PFSK-1 (cell line): Measurements from ENCODE around the gene CDC25A.

Experiments used
- POLR2AphosphoS5 ChIP-seq: IDR thresholded peaks from 2 replicates; pipeline ENCODE4 v1.6.1; 2012; ENCODE audit warnings: low read depth, mild to moderate bottlenecking, control low read depth, low read length, moderate library complexity
- REST ChIP-seq, 2 experiments: IDR thresholded peaks; 2 replicates each; pipeline versions ENCODE4 v1.6.1 to v1.8.0; 2011 to 2012; ENCODE audit warnings: low read depth in 2 of 2, low read length in 2 of 2, control low read depth in 1 of 2, inconsistent platforms in 1 of 2, mild to moderate bottlenecking in 1 of 2, moderate library complexity in 1 of 2; ENCODE audit not compliant: insufficient read depth in 1 of 2
- SIN3A ChIP-seq: IDR thresholded peaks from 2 replicates; pipeline ENCODE4 v1.6.1; 2012; ENCODE audit warnings: mild to moderate bottlenecking, low read length, moderate library complexity, borderline replicate concordance; ENCODE audit not compliant: insufficient read depth

GRCh38 chr3:48219543-48219942, 31.3 kb upstream of the CDC25A start:
- TF ChIP-seq REST (IDR thresholded peaks at IDR 0.05; ENCODE audit: insufficient read depth in 1 of 2, low read depth in 2 of 2, low read length in 2 of 2): no peak
- no peak for TF ChIP-seq POLR2AphosphoS5
- TF ChIP-seq SIN3A: no peak
